ENCODE data around the gene CD248.

- TF ChIP-seq CTCF (conservative IDR thresholded peaks at IDR 0.05) (no peak), EZH2 (IDR thresholded peaks at IDR 0.05; ENCODE audit: low read depth) (no peak)
These were observed 26.6 kb downstream of the CD248 start for GRCh38 chr11:66290330-66290621.
